ENCODE results near the gene ADAMTSL1. TPM values are rescaled to one million over a fixed set of nuclear protein-coding genes. Genes with fewer than 3 reads are reported as not detected.

The ADAMTSL1 gene
- total RNA-seq, 2 experiments from 2014 or later, result not detected

DNA sequence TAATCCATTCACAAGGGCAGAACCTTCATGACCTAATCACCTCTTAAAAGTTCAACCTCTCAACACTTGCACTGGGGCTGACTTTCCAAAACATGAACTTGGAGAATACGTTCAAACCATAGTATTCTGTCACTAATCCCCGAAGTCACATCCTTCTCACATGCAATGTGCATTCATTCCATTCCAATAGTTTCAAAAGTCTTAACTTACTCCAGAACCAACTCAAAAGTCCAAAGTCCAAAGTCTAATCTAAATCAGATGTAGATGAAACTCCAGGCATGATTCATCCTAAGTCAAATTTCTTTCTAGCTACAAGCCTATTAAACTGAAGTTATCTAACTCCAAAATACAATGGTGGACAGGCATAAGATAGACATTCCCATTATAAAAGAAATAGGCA, 21.7 kb upstream of the ADAMTSL1 start:
- TF ChIP-seq, protein P1, sequence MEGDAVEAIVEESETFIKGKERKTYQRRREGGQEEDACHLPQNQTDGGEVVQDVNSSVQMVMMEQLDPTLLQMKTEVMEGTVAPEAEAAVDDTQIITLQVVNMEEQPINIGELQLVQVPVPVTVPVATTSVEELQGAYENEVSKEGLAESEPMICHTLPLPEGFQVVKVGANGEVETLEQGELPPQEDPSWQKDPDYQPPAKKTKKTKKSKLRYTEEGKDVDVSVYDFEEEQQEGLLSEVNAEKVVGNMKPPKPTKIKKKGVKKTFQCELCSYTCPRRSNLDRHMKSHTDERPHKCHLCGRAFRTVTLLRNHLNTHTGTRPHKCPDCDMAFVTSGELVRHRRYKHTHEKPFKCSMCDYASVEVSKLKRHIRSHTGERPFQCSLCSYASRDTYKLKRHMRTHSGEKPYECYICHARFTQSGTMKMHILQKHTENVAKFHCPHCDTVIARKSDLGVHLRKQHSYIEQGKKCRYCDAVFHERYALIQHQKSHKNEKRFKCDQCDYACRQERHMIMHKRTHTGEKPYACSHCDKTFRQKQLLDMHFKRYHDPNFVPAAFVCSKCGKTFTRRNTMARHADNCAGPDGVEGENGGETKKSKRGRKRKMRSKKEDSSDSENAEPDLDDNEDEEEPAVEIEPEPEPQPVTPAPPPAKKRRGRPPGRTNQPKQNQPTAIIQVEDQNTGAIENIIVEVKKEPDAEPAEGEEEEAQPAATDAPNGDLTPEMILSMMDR (conservative IDR thresholded peaks at IDR 0.05; ENCODE audit: low read length), result no peak
- no peak for TF ChIP-seq EZH2phosphoT487 (IDR thresholded peaks at IDR 0.05; ENCODE audit: borderline replicate concordance, low read depth, low read length)
- Histone ChIP-seq H3K27ac (ENCODE audit: low read depth, low read length, poor library complexity, severe bottlenecking) (no peak overlapping the region), H4K20me1 (ENCODE audit: insufficient read depth, low read length) (no peaks in the 10 kb centered on the region), H3K4me3 (ENCODE audit: low read depth, low read length, poor library complexity, severe bottlenecking) (no peak overlapping the region), H3K36me3 (ENCODE audit: insufficient read depth, low read length) (no peaks in the 10 kb centered on the region), H3K9me3 (ENCODE audit: low read length) (no peaks in the 10 kb centered on the region), H3K79me2 (ENCODE audit: insufficient read depth, low read depth, low read length) (no peaks in the 10 kb centered on the region), H3K4me2 (ENCODE audit: low read length) (no peak overlapping the region), H2AFZ (ENCODE audit: low read length) (no peak overlapping the region), H3K9me2 (ENCODE audit: insufficient read depth, low read length) (no peaks in the 10 kb centered on the region), H3K4me1 (ENCODE audit: insufficient read depth, low read length, poor library complexity, severe bottlenecking) (no peaks in the 10 kb centered on the region)
- POLR2A ChIA-PET, result interaction anchor here (0.9 kb wide), 1 partner anchor 20 kb away, joined by 3 read pairs; no protein-coding TSS in a partner anchor
- no TSS peak for BruUV-seq (replicated peaks)
- intact Hi-C loops (cut with micrococcal nuclease; ENCODE audit: unreplicated experiment), result no loop called here
- CTCF ChIA-PET (ENCODE audit: unreplicated experiment), result no interaction called here
- DNase-seq (ENCODE audit: low spot score), result no peak

DNA sequence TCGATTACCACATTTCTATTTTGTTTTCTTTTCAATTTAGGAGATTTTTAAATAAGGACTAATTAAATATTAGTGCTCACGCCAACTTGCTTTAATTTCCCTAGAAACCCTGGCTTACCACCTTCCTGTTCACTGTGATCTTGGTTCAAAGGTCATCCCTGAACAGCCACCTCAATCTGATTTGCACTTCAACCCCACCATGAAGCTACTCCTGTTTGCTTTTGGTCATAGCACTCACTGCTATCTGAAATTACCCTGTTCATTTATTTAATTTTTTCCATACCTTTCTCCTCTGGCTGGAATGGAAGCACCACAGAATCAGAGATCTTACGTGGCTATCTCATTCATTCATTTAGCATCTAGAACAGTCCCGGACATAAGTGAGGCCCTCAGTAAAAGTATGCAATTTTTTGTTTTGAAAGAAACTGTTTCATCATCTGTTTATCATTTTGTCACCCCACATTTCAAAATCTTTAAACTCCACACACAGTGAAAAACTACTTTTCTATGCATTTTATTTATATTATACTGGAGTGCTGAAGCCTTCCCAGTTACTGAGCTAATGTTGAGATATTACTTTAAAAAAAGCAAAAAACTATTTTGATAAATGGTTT, 17.2 kb upstream of the ADAMTSL1 start:
- Histone ChIP-seq H3K4me1 (ENCODE audit: insufficient read depth, low read length, poor library complexity, severe bottlenecking) (no peaks in the 10 kb centered on the region), H3K9me2 (ENCODE audit: insufficient read depth, low read length) (no peaks in the 10 kb centered on the region), H3K27ac (ENCODE audit: low read depth, low read length, poor library complexity, severe bottlenecking) (no peak overlapping the region), H3K4me2 (ENCODE audit: low read length) (no peak overlapping the region), H2AFZ (ENCODE audit: low read length) (no peak overlapping the region), H3K36me3 (ENCODE audit: insufficient read depth, low read length) (no peaks in the 10 kb centered on the region), H4K20me1 (ENCODE audit: insufficient read depth, low read length) (no peaks in the 10 kb centered on the region), H3K9me3 (ENCODE audit: low read length) (no peaks in the 10 kb centered on the region), H3K79me2 (ENCODE audit: insufficient read depth, low read depth, low read length) (no peaks in the 10 kb centered on the region), H3K4me3 (ENCODE audit: low read depth, low read length, poor library complexity, severe bottlenecking) (no peak overlapping the region)
- BruUV-seq (replicated peaks), result no TSS peak
- no peak for DNase-seq (ENCODE audit: low spot score)
- POLR2A ChIA-PET, result no interaction called here
- intact Hi-C loops (cut with micrococcal nuclease; ENCODE audit: unreplicated experiment), result no loop called here
- CTCF ChIA-PET (ENCODE audit: unreplicated experiment), result no interaction called here
- TF ChIP-seq, protein P1 (conservative IDR thresholded peaks at IDR 0.05; ENCODE audit: low read length), result no peak
- no peak for TF ChIP-seq EZH2phosphoT487 (IDR thresholded peaks at IDR 0.05; ENCODE audit: borderline replicate concordance, low read depth, low read length)

DNA sequence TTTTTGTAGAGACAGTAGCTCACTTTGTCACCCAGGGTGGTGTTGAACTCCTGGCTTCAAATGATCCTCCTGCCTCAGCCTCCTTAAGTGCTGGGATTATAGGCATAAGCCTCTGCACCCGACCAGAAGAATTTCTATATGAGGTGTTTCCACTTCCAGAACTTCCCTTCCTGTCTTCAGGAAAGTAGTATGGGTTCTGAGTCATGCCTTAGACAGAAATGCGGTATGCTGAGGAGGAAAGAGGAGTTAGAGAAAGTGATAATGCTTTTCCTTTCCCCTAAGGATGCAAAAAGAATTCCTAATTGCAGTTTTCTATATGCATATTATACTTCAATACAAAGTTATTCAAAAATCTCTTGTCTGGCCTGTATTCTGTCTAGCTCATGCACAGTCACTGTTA, 16.4 kb upstream of the ADAMTSL1 start:
- TF ChIP-seq EZH2phosphoT487 (IDR thresholded peaks at IDR 0.05; ENCODE audit: borderline replicate concordance, low read depth, low read length), result no peak
- TF ChIP-seq, protein P1 (conservative IDR thresholded peaks at IDR 0.05; ENCODE audit: low read length), result no peak
- Histone ChIP-seq H3K4me2 (ENCODE audit: low read length) (no peak overlapping the region), H3K9me3 (ENCODE audit: low read length) (no peaks in the 10 kb centered on the region), H4K20me1 (ENCODE audit: insufficient read depth, low read length) (no peaks in the 10 kb centered on the region), H3K4me1 (ENCODE audit: insufficient read depth, low read length, poor library complexity, severe bottlenecking) (no peaks in the 10 kb centered on the region), H3K79me2 (ENCODE audit: insufficient read depth, low read depth, low read length) (no peaks in the 10 kb centered on the region), H2AFZ (ENCODE audit: low read length) (no peak overlapping the region), H3K27ac (ENCODE audit: low read depth, low read length, poor library complexity, severe bottlenecking) (no peak overlapping the region), H3K36me3 (ENCODE audit: insufficient read depth, low read length) (no peaks in the 10 kb centered on the region), H3K9me2 (ENCODE audit: insufficient read depth, low read length) (no peaks in the 10 kb centered on the region), H3K4me3 (ENCODE audit: low read depth, low read length, poor library complexity, severe bottlenecking) (no peak overlapping the region)
- no peak for DNase-seq (ENCODE audit: low spot score)
- no TSS peak for BruUV-seq (replicated peaks)
- POLR2A ChIA-PET, result no interaction called here
- CTCF ChIA-PET (ENCODE audit: unreplicated experiment), result no interaction called here
- intact Hi-C loops (cut with micrococcal nuclease; ENCODE audit: unreplicated experiment), result no loop called here
